GM12892 (cell line): ENCODE measurements around the gene TMEM235.

Experiments used
- POLR2A ChIP-seq: IDR thresholded peaks from 2 replicates; pipeline ENCODE4 v1.6.1; 2011; ENCODE audit warnings: low read depth, low read length, control low read depth
- POLR2AphosphoS5 ChIP-seq: IDR thresholded peaks from 2 replicates; pipeline ENCODE4 v1.6.1; 2011; ENCODE audit warnings: low read depth, low read length, control low read depth
- TAF1 ChIP-seq: IDR thresholded peaks from 2 replicates; pipeline ENCODE4 v1.6.1; 2011; ENCODE audit warnings: low read depth, mild to moderate bottlenecking, control low read depth, low read length, borderline replicate concordance

DNA sequence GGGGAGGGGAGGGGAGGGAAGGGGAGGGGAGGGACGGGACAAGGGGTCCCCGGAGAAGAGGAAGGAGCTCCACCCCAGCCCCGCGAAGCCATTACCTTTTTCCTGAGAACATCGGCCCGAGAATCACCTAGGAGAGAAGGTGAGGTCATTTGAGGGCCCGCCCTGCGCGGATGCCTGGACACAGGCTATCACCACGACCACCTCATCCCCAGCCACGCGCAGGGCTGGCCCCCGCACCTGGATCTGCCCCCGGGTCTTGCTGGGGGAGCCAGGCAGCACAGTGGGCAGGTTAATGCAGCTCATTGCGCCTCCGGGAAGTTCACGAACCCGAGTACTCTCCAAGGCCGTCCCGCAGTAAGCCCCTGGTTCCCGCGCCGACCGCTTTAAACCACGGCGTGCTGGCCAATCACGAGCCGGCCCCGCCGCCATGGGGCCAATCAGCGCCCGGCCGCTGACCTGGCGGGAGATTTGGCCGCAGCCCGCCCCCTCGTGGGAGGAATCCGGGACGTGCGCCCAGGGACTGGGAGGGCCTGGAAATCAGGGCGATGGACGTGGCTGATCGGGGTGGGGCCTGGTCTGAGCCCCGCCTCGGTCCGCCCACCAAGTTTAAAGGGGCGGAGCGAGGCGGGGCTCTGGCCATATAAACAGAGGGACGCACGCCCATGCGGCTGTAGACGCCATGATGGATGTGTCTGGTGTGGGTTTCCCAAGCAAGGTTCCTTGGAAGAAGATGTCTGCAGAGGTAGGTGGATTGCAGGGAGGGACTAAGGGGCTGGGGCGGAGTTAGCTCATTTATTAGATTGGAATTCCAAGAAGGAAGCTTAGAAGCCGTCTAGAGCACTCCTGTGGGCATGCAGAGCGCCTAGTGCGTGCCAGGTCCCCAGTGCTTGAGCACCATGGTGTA is 44.5 kb upstream of the TMEM235 start, which contains the start of the genes AFMID and TK1:
- peak; percentile 18; the same call in 1 of the 2 replicates for TF ChIP-seq TAF1
- TF ChIP-seq POLR2A, result peak; percentile 96
- peak; percentile 96 for TF ChIP-seq POLR2AphosphoS5
